IPS-15b (cell line): ENCODE measurements around the gene ABCG1.
"Not testable (repeated sequence)": the region's sequence is repeated elsewhere in the genome, so short reads cannot be mapped to it uniquely, and the experiment has no call there.

Experiments
- H3K27me3 ChIP-seq: one replicate; pipeline ENCODE4 v1.6.1; 2013; ENCODE audit warnings: low read length; ENCODE audit not compliant: control insufficient read depth, insufficient read depth
- H3K36me3 ChIP-seq: one replicate; pipeline ENCODE4 v1.6.1; 2013; ENCODE audit warnings: low read length; ENCODE audit not compliant: control insufficient read depth, insufficient read depth
- H3K4me1 ChIP-seq: one replicate; pipeline ENCODE4 v1.6.1; 2013; ENCODE audit warnings: mild to moderate bottlenecking, low read length; ENCODE audit not compliant: control insufficient read depth, insufficient read depth
- H3K4me3 ChIP-seq: one replicate; pipeline ENCODE4 v1.5.1; 2013; ENCODE audit warnings: low read depth, low read length
- H3K9ac ChIP-seq: one replicate; pipeline ENCODE4 v1.6.1; 2013; ENCODE audit warnings: low read depth, mild to moderate bottlenecking, low read length
- H3K9me3 ChIP-seq: one replicate; pipeline ENCODE4 v1.6.1; 2013; ENCODE audit warnings: mild to moderate bottlenecking, low read length; ENCODE audit not compliant: control insufficient read depth, insufficient read depth

ABCG1 gene

DNA sequence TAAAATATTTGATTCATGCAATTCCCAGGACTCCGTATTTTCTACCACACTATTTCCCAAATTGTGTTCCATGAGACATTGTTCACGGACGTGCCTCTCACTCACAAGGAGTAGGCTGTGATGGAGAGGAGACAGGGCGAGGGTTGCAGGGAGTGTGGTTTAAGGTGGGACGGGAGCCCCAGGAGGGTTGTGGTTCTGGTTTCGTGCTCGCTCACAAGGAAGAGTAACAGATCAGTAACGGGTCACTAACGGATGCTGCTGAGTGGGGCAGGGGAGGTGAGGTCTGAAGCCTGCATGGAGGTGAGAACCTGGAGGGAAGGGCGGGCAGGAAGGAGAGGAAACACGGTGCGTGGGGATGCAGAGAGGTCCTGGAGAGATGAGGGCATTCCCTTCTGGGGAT lies 67.5 kb downstream of the ABCG1 start:
- Histone ChIP-seq H3K36me3 (no peaks in the 10 kb centered on the region), H3K9ac (no peak overlapping the region), H3K4me1 (no peaks in the 10 kb centered on the region), H3K27me3 (no peaks in the 10 kb centered on the region), H3K9me3 (no peaks in the 10 kb centered on the region), H3K4me3 (no peak overlapping the region)

GRCh38 chr21:42287193-42288083 lies 68.5 kb downstream of the ABCG1 start:
- Histone ChIP-seq H3K9ac (no peak overlapping the region), H3K4me3 (no peak overlapping the region), H3K27me3 (no peaks in the 10 kb centered on the region), H3K36me3 (no peaks in the 10 kb centered on the region), H3K9me3 (no peaks in the 10 kb centered on the region), H3K4me1 (no peaks in the 10 kb centered on the region)

- Histone ChIP-seq H3K4me3 (no peak overlapping the region), H3K27me3 (no peaks in the 10 kb centered on the region), H3K4me1 (no peaks in the 10 kb centered on the region), H3K9me3 (no peaks in the 10 kb centered on the region), H3K9ac (no peak overlapping the region), H3K36me3 (no peaks in the 10 kb centered on the region)
These were observed 70.0 kb downstream of the ABCG1 start for GRCh38 chr21:42288962-42289361.

GRCh38 chr21:42289926-42290325 lies 71.0 kb downstream of the ABCG1 start:
- H3K4me1 ChIP-seq: no peaks in the 10 kb centered on the region
- no peaks in the 10 kb centered on the region for H3K36me3 ChIP-seq
- H3K9me3 ChIP-seq: no peaks in the 10 kb centered on the region
- H3K4me3 ChIP-seq: no peak overlapping the region
- H3K9ac ChIP-seq: no peak overlapping the region
- no peaks in the 10 kb centered on the region for H3K27me3 ChIP-seq

DNA sequence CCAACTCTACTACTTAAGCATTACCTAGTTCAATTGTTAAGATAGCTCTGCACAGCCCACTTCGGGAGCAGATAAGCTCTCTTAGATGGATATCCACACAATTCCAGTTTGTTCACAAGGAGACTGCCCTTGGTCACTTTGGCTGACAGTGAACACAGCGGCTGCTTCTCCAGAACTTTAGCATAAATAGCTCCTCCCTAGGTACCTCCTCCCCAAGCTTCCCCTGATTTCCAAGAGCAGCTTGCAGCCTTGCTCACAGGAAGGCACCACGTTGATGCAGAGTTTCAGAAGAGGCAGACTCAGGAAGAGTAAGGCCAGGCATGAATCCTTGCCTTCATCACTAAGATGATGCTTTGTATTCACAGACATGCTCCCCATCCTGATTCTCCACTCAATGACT lies 71.6 kb downstream of the ABCG1 start:
- Histone ChIP-seq H3K9ac (no peak overlapping the region), H3K9me3 (no peaks in the 10 kb centered on the region), H3K36me3 (no peaks in the 10 kb centered on the region), H3K4me3 (no peak overlapping the region), H3K4me1 (no peaks in the 10 kb centered on the region), H3K27me3 (no peaks in the 10 kb centered on the region)

- Histone ChIP-seq H3K36me3 (no peaks in the 10 kb centered on the region), H3K9ac (no peak overlapping the region), H3K4me1 (no peaks in the 10 kb centered on the region), H3K9me3 (no peaks in the 10 kb centered on the region), H3K4me3 (no peak overlapping the region), H3K27me3 (no peaks in the 10 kb centered on the region)
These were observed 72.2 kb downstream of the ABCG1 start for GRCh38 chr21:42291003-42291750.

DNA sequence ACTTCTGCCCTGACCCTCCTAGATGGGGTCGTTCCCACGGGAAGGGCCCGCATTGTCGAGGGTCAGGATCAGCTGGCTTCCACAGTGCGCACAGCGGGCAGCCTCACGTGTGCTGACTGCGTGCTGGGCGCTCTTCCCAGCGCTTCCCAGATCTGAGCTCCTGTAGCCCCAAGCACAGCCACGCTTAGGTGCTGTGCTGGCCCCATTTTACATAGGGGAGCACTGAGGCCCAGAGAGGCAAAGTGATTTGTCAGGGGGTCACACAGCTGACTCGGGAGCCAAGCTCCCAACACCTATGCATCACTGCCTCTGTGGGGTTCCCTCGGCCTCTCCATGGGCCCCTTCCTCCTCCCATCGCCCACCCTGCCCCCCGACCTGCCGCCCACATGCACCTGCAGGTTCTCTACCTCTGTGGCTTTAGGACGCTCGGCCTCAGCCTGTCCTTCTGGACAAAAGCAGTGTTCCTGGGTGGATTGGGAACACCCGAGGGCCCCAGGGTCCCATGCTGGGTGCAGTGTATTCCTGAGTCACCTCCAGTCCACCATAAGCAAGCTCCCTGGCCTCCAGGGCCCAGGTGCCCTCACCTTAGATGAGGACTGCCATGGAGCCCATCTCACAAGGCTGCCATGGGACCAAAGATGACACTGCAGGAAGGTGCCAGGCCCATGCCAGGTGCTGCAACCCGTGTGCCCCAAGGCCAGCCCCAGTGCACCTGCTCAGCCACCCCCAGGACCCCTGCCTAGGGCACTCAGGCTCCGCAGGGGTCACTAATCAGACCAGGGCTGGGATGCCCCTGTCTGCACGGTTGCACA lies 73.0 kb downstream of the ABCG1 start:
- Histone ChIP-seq H3K4me3 (no peak overlapping the region), H3K9me3 (no peaks in the 10 kb centered on the region), H3K9ac (no peak overlapping the region), H3K4me1 (no peaks in the 10 kb centered on the region), H3K27me3 (no peaks in the 10 kb centered on the region), H3K36me3 (no peaks in the 10 kb centered on the region)

- H3K9ac ChIP-seq, H3K36me3 ChIP-seq, H3K4me1 ChIP-seq, H3K9me3 ChIP-seq, H3K4me3 ChIP-seq, H3K27me3 ChIP-seq: not testable (repeated sequence)
These were observed 73.7 kb downstream of the ABCG1 start for GRCh38 chr21:42292563-42293142.

DNA sequence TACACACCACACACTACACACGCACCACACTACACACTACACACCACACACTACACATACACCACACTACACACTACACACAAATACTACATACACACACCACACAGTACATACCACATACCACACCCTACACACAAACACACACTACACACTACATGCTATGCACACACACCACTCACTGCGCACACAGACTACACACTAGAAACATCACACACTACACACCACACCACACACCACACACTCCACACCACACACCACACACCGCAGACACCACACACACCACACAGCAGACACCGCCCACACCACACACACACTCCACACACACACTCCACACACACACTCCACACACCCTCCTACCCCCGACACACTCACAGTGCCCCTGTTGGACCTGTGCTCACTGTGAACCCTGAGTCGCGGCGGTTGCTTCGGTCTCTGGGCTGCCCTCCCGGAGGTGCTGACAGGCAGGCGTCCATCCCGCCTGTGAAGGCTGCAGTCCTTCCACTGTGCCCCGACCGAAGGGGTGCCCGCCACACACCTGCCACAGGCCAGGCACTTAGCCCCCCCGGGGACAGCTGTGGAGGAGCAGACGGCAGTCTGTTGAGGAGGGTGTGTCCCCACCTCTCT lies 74.8 kb downstream of the ABCG1 start:
- Histone ChIP-seq H3K27me3 (no peaks in the 10 kb centered on the region), H3K4me3 (no peak overlapping the region), H3K9me3 (no peaks in the 10 kb centered on the region), H3K9ac (no peak overlapping the region), H3K4me1 (peaks cover 3% of the 10 kb centered on the region), H3K36me3 (no peaks in the 10 kb centered on the region)

DNA sequence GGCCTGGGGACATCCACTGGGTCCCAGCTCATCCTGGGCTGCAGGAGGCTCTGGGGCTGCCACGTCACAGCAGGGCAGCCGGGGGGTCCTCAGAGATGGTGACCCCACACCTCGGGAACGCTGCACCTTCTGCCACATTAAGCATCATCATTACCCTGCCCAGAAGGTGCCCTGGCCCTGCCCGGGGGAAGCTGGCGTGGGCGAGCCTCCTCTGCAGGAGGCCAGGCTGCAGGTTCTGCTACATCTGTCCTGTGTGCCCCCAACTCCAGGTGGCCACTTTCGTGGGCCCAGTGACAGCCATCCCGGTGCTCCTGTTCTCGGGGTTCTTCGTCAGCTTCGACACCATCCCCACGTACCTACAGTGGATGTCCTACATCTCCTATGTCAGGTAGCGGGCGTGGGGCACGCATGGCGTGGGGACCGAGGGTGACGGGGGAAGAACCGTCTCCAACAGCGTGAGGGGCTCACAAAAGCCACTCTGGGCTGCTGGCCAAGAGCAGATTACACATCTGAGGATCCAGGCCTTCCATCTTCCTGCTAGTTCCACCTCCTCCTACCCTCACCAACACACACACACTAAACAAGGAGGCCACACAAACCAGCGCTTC lies 75.4 kb downstream of the ABCG1 start:
- H3K4me1 ChIP-seq: peaks cover 3% of the 10 kb centered on the region
- H3K9me3 ChIP-seq: no peaks in the 10 kb centered on the region
- no peaks in the 10 kb centered on the region for H3K27me3 ChIP-seq
- H3K36me3 ChIP-seq: no peaks in the 10 kb centered on the region
- H3K4me3 ChIP-seq: no peak overlapping the region
- H3K9ac ChIP-seq: no peak overlapping the region

DNA sequence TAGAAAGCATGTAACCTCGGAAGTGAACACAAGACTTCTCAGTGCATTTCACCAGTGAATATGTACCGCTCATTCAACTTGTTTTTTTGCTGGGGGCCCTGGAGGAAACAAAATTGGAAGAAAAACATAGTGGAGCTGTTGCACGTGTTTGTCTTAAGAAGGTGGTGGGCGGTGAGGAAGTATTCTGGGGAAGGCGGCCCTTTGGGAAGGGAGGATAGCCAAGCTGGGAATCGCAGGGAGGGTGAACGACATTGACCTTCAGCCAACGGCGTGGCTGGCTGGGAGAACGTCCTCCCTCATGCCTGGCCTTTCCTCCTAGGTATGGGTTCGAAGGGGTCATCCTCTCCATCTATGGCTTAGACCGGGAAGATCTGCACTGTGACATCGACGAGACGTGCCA lies 76.9 kb downstream of the ABCG1 start:
- Histone ChIP-seq H3K36me3 (no peaks in the 10 kb centered on the region), H3K27me3 (no peaks in the 10 kb centered on the region)

More for the DNA sequence above, 76.9 kb downstream of the ABCG1 start:
- H3K9me3 ChIP-seq: no peaks in the 10 kb centered on the region
- peaks cover 3% of the 10 kb centered on the region for H3K4me1 ChIP-seq
- no peak overlapping the region for H3K4me3 ChIP-seq
- H3K9ac ChIP-seq: no peak overlapping the region
